HEK293T (cell line): ENCODE results near the gene SYNGAP1.

ENCODE experiments used
- CTCF ChIA-PET: fragments of 350-600 bp; formaldehyde crosslinking; extraction: SDS; loops from one replicate; lab custom pipeline; 2021; ENCODE audit warnings: antibody characterized with exemption, inconsistent platforms; lab: Yijun Ruan, JAX
- POLR2A ChIA-PET: fragments of 350-600 bp; formaldehyde crosslinking; extraction: SDS; loops from one replicate; lab custom pipeline; 2020; ENCODE audit warnings: antibody characterized with exemption, inconsistent platforms; lab: Yijun Ruan, JAX
- DNase-seq: peaks from one replicate; pipeline ENCODE4 v3.0.0; 2012; ENCODE audit warnings: mixed read lengths; ENCODE audit errors: extremely low spot score
- ARNT ChIP-seq: fragments of 450-650 bp; IDR thresholded peaks from 2 replicates; pipeline ENCODE4 v1.6.1; 2017; ENCODE audit warnings: mild to moderate bottlenecking
- BHLHE40 ChIP-seq: fragments of 450-650 bp; IDR thresholded peaks from 2 replicates; pipeline ENCODE4 v1.6.1; 2016; ENCODE audit warnings: mild to moderate bottlenecking, moderate library complexity, borderline replicate concordance
- CTBP1 ChIP-seq: fragments of 450-650 bp; IDR thresholded peaks from 2 replicates; pipeline ENCODE4 v1.6.1; 2016; ENCODE audit warnings: borderline replicate concordance
- ELF4 ChIP-seq: fragments of 450-650 bp; IDR thresholded peaks from 2 replicates; pipeline ENCODE4 v1.6.1; 2017; ENCODE audit warnings: antibody characterized with exemption
- FOXA1 ChIP-seq: fragments of 450-650 bp; IDR thresholded peaks from 2 replicates; pipeline ENCODE4 v1.6.1; 2016; ENCODE audit warnings: mild to moderate bottlenecking
- FOXK2 ChIP-seq: fragments of 450-650 bp; IDR thresholded peaks from 2 replicates; pipeline ENCODE4 v1.6.1; 2016; ENCODE audit warnings: mild to moderate bottlenecking
- FOXM1 ChIP-seq: fragments of 450-650 bp; IDR thresholded peaks from 2 replicates; pipeline ENCODE4 v1.6.1; 2017; ENCODE audit warnings: mild to moderate bottlenecking, borderline replicate concordance
- HDGF ChIP-seq: fragments of 450-650 bp; IDR thresholded peaks from 2 replicates; pipeline ENCODE4 v1.6.1; 2017; ENCODE audit warnings: antibody characterized with exemption, borderline replicate concordance
- L3MBTL2 ChIP-seq: fragments of 450-650 bp; conservative IDR thresholded peaks from 2 replicates; pipeline ENCODE4 v1.6.1; 2016; ENCODE audit warnings: mild to moderate bottlenecking
- LEF1 ChIP-seq: fragments of 450-650 bp; IDR thresholded peaks from 2 replicates; pipeline ENCODE4 v1.6.1; 2017; ENCODE audit warnings: mild to moderate bottlenecking, borderline replicate concordance
- NFRKB ChIP-seq: fragments of 450-650 bp; IDR thresholded peaks from 2 replicates; pipeline ENCODE4 v1.6.1; 2016; ENCODE audit warnings: mild to moderate bottlenecking, moderate library complexity
- PKNOX1 ChIP-seq: fragments of 450-650 bp; IDR thresholded peaks from 2 replicates; pipeline ENCODE4 v1.6.1; 2016
- SP1 ChIP-seq: fragments of 450-650 bp; IDR thresholded peaks from 2 replicates; pipeline ENCODE4 v1.6.1; 2017
- SUZ12 ChIP-seq: fragments of 450-650 bp; IDR thresholded peaks from 2 replicates; pipeline ENCODE4 v1.6.1; 2016; ENCODE audit warnings: mild to moderate bottlenecking
- TARDBP ChIP-seq: fragments of 450-650 bp; IDR thresholded peaks from 2 replicates; pipeline ENCODE4 v1.6.1; 2016
- ZNF384 ChIP-seq: fragments of 450-650 bp; IDR thresholded peaks from 2 replicates; pipeline ENCODE4 v1.6.1; 2016

The SYNGAP1 gene

GRCh38 chr6:33492093-33492492 is 72.2 kb downstream of the SYNGAP1 start:
- DNase-seq, result no peak
- CTCF ChIA-PET, result no interaction called here
- POLR2A ChIA-PET, result no interaction called here
- no peak for TF ChIP-seq L3MBTL2
- no peak for TF ChIP-seq BHLHE40
- TF ChIP-seq HDGF, result no peak
- no peak for TF ChIP-seq SUZ12
- no peak for TF ChIP-seq CTBP1
- no peak for TF ChIP-seq LEF1
- TF ChIP-seq PKNOX1, result no peak
- TF ChIP-seq FOXK2, result no peak
- TF ChIP-seq TARDBP, result no peak
- no peak for TF ChIP-seq ARNT
- no peak for TF ChIP-seq SP1
- no peak for TF ChIP-seq ELF4
- TF ChIP-seq ZNF384, result no peak
- TF ChIP-seq FOXM1, result no peak
- TF ChIP-seq NFRKB, result no peak

DNA sequence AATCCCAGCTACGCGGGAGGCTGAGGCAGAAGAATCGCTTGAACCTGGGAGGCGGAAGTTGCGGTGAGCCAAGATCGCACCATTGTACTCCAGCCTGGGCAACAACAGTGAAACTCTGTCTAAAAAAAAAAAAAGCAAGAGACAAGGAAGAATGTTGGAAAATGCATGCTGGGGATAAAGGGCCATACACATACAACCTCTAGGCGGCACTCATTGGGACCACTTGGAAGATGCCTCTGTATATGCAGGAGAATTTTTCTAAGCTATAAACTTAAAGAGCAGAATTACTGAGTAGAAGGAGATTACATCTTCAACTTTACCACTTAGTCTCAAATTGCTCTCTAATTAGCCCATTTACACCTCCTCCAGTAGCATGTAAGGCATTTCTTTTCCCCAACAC is 77.3 kb downstream of the SYNGAP1 start:
- CTCF ChIA-PET, result no interaction called here
- no peak for TF ChIP-seq ELF4
- no peak for TF ChIP-seq ZNF384
- no peak for TF ChIP-seq HDGF
- TF ChIP-seq SUZ12, result no peak
- no peak for TF ChIP-seq FOXK2
- no peak for TF ChIP-seq PKNOX1
- no peak for TF ChIP-seq TARDBP
- TF ChIP-seq FOXM1, result no peak
- no peak for TF ChIP-seq NFRKB
- POLR2A ChIA-PET, result no interaction called here
- no peak for DNase-seq

DNA sequence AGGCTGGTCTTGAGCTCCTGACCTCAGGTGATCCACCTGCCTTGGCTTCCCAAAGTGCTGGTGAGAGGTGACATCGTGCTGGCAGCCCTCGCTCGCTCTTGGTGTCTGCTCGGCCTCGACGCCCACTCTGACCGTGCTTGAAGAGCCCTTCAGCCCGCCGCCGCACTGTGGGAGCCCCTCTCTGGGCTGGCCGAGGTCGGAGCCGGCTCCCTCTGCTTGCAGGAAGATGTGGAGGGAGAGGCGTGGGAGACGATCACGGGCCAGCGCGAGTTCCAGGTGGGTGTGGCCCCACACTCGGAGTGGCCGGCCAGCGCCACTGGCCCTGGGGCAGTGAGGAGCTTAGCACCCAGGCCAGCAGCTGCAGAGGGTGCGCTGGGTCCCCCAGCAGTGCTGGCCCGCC is 82.6 kb downstream of the SYNGAP1 start:
- CTCF ChIA-PET, result no interaction called here
- POLR2A ChIA-PET, result no interaction called here

DNA sequence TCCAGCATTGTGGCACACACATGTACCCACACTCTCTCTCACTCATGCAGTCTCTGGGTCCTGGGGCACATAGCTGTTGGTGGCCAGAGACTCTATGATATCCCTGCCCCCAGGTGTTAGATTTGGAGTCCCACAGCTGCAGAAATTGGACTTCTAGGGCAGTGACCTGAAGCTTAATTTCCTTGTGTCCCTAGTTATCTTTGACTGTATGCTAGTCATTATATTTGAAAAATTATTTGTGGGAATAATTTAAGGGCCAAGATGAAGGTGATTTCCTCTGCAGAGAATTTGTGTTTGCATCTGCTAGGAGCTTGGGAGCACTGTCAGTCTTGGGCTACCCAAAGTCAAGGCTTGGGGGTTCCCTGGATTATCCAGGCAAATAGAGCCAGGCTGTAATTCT is 84.6 kb downstream of the SYNGAP1 start:
- CTCF ChIA-PET, result no interaction called here
- TF ChIP-seq ELF4 (no peak), FOXM1 (no peak), FOXA1 (no peak), CTBP1 (no peak), HDGF (no peak), PKNOX1 (no peak), NFRKB (no peak), SP1 (no peak), ARNT (no peak), L3MBTL2 (no peak), BHLHE40 (no peak), LEF1 (no peak), TARDBP (no peak), FOXK2 (no peak), ZNF384 (no peak), SUZ12 (no peak)
- DNase-seq, result no peak
- POLR2A ChIA-PET, result no interaction called here

More for the DNA sequence above, 82.6 kb downstream of the SYNGAP1 start:
- TF ChIP-seq SP1 (no peak), L3MBTL2 (no peak), FOXA1 (no peak)
- DNase-seq, result no peak
